K562 (cell line): ENCODE results near the gene PRSS57.
A peak's percentile ranks its signal among the peaks of the same experiment; 100 is the strongest.

ENCODE experiments used
- GABPA ChIP-seq: fragments of 200-800 bp; sonication (Bioruptor generic); conservative IDR thresholded peaks from 2 replicates; pipeline ENCODE4 v1.6.1; 2016; ENCODE audit warnings: low read depth, missing genetic modification characterization, missing compliant biosample characterization
- MAFG ChIP-seq: fragments of 450-650 bp; conservative IDR thresholded peaks from 2 replicates; pipeline ENCODE4 v1.6.1; 2016; ENCODE audit warnings: missing genetic modification characterization, missing compliant biosample characterization
- MAFK ChIP-seq: IDR thresholded peaks from 2 replicates; pipeline ENCODE4 v1.6.1; 2011; ENCODE audit warnings: low read length, improper control_type of control experiment
- SMARCC2 ChIP-seq: fragments of 450-650 bp; IDR thresholded peaks from 2 replicates; pipeline ENCODE4 v1.6.1; 2017; ENCODE audit warnings: antibody characterized with exemption, moderate library complexity, mild to moderate bottlenecking, low read depth
- USF2 ChIP-seq: sonication (generic); formaldehyde crosslinking; IDR thresholded peaks from 2 replicates; pipeline ENCODE4 v1.5.0; 2020; ENCODE audit warnings: missing genetic modification reagents
- TF ChIP-seq, protein P1 (sequence below): sonication (generic); formaldehyde crosslinking; IDR thresholded peaks from 2 replicates; pipeline ENCODE4 v1.8.1; 2022; ENCODE audit warnings: missing genetic modification reagents
- TF ChIP-seq, protein P2 (sequence below), 3 experiments: IDR thresholded peaks in 2 of 3; conservative IDR thresholded peaks in 1 of 3; 2 replicates each; pipeline ENCODE4 v1.5.1; 2011 to 2012; ENCODE audit warnings: low read length in 3 of 3, mild to moderate bottlenecking in 3 of 3, control low read depth in 2 of 3, improper control_type of control experiment in 1 of 3, inconsistent platforms in 1 of 3, low read depth in 1 of 3, mixed read lengths in 1 of 3, moderate library complexity in 1 of 3; ENCODE audit not compliant: insufficient read depth in 2 of 3
- TF ChIP-seq, protein P3 (sequence below): sonication (generic); formaldehyde crosslinking; IDR thresholded peaks from 2 replicates; pipeline ENCODE4 v1.8.0; 2022; ENCODE audit warnings: mild to moderate bottlenecking, missing genetic modification reagents
- TF ChIP-seq, protein P4 (sequence below): sonication (generic); formaldehyde crosslinking; IDR thresholded peaks from 2 replicates; pipeline ENCODE4 v1.9.0; 2022; ENCODE audit warnings: mild to moderate bottlenecking, missing genetic modification reagents
- TF ChIP-seq, protein P5 (sequence below), 2 experiments: IDR thresholded peaks in 1 of 2; conservative IDR thresholded peaks in 1 of 2; 2 replicates each; pipeline ENCODE4 v1.6.1; 2016; ENCODE audit warnings: low read depth in 2 of 2, mild to moderate bottlenecking in 1 of 2, missing compliant biosample characterization in 1 of 2, missing genetic modification characterization in 1 of 2, moderate library complexity in 1 of 2
- TF ChIP-seq, protein P6 (sequence below): fragments of 450-650 bp; IDR thresholded peaks from 2 replicates; pipeline ENCODE4 v1.6.1; 2016; ENCODE audit warnings: antibody characterized with exemption

DNA sequence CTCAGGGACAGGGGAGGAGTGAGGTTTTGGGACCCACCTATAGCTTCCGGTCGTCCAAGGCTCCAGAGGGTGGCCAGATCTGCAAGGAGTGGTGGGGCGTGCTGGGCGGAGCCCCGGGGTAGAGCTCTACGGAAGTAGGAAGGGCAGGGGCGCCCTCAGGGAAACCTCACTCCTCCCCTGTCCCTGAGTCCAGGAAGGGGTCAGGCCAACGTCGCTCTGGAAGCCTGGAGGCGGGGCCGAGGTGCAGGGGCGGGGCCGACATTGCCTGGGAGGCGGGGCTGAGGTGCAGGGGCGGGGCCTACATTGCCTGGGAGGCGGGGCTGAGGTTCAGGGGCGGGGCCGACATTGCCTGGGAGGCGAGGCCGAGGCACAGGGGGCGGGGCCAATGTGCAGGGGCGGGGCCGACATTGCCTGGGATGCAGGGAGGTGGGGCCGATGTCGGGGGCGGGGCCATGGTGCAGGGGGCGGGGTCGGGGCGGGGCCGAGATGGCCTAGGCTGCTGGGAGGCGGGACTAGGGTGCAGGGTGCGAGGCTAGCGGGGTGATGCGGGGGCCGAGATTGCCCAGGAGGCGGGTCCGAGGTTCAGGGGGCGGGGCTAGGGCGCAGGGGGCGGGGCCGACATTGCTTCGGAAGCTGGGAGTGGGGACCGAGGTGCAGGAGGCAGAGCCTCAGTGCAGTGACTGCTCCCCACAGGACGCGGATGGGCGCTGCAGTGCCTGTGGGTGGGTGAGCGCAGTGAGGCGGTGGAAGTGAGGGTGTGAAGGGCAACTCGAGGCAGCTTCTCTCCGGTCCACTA, 8.6 kb upstream of the PRSS57 start:
- TF ChIP-seq, protein P1, sequence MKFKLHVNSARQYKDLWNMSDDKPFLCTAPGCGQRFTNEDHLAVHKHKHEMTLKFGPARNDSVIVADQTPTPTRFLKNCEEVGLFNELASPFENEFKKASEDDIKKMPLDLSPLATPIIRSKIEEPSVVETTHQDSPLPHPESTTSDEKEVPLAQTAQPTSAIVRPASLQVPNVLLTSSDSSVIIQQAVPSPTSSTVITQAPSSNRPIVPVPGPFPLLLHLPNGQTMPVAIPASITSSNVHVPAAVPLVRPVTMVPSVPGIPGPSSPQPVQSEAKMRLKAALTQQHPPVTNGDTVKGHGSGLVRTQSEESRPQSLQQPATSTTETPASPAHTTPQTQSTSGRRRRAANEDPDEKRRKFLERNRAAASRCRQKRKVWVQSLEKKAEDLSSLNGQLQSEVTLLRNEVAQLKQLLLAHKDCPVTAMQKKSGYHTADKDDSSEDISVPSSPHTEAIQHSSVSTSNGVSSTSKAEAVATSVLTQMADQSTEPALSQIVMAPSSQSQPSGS (CRISPR knock-in tag) = no peak
- TF ChIP-seq GABPA = peak; percentile 82
- TF ChIP-seq, protein P2, sequence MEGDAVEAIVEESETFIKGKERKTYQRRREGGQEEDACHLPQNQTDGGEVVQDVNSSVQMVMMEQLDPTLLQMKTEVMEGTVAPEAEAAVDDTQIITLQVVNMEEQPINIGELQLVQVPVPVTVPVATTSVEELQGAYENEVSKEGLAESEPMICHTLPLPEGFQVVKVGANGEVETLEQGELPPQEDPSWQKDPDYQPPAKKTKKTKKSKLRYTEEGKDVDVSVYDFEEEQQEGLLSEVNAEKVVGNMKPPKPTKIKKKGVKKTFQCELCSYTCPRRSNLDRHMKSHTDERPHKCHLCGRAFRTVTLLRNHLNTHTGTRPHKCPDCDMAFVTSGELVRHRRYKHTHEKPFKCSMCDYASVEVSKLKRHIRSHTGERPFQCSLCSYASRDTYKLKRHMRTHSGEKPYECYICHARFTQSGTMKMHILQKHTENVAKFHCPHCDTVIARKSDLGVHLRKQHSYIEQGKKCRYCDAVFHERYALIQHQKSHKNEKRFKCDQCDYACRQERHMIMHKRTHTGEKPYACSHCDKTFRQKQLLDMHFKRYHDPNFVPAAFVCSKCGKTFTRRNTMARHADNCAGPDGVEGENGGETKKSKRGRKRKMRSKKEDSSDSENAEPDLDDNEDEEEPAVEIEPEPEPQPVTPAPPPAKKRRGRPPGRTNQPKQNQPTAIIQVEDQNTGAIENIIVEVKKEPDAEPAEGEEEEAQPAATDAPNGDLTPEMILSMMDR (IDR thresholded peaks at IDR 0.05 in 2 of 3, conservative IDR thresholded peaks at IDR 0.05 in 1 of 3; ENCODE audit: insufficient read depth in 2 of 3, low read depth in 1 of 3, low read length in 3 of 3) = peak in 2 of 3 experiments; percentile 32 to 45; a peak in 3 of 6 replicates
- no peak for TF ChIP-seq USF2 (CRISPR knock-in tag)
- TF ChIP-seq MAFK = no peak
- TF ChIP-seq, protein P3, sequence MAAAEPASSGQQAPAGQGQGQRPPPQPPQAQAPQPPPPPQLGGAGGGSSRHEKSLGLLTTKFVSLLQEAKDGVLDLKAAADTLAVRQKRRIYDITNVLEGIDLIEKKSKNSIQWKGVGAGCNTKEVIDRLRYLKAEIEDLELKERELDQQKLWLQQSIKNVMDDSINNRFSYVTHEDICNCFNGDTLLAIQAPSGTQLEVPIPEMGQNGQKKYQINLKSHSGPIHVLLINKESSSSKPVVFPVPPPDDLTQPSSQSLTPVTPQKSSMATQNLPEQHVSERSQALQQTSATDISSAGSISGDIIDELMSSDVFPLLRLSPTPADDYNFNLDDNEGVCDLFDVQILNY = no peak
- TF ChIP-seq SMARCC2 = no peak
- TF ChIP-seq, protein P4, sequence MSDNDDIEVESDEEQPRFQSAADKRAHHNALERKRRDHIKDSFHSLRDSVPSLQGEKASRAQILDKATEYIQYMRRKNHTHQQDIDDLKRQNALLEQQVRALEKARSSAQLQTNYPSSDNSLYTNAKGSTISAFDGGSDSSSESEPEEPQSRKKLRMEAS = peak; percentile 35; the same call in 1 of the 2 replicates
- TF ChIP-seq, protein P5, sequence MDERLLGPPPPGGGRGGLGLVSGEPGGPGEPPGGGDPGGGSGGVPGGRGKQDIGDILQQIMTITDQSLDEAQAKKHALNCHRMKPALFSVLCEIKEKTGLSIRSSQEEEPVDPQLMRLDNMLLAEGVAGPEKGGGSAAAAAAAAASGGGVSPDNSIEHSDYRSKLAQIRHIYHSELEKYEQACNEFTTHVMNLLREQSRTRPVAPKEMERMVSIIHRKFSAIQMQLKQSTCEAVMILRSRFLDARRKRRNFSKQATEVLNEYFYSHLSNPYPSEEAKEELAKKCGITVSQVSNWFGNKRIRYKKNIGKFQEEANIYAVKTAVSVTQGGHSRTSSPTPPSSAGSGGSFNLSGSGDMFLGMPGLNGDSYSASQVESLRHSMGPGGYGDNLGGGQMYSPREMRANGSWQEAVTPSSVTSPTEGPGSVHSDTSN (CRISPR knock-in tag; IDR thresholded peaks at IDR 0.05; ENCODE audit: low read depth) = no peak
- TF ChIP-seq, protein P5 (tag; conservative IDR thresholded peaks at IDR 0.05; ENCODE audit: low read depth) = no peak
- TF ChIP-seq, protein P6, sequence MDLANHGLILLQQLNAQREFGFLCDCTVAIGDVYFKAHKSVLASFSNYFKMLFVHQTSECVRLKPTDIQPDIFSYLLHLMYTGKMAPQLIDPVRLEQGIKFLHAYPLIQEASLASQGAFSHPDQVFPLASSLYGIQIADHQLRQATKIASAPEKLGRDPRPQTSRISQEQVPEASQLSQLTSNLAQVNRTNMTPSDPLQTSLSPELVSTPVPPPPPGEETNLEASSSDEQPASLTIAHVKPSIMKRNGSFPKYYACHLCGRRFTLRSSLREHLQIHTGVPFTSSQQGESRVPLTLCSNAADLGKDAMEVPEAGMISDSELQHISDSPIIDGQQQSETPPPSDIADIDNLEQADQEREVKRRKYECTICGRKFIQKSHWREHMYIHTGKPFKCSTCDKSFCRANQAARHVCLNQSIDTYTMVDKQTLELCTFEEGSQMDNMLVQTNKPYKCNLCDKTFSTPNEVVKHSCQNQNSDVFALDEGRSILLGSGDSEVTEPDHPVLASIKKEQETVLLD = no peak
- no peak for TF ChIP-seq MAFG (tag)
